ENCODE measurements around the gene FAM240A.

Gene FAM240A

GRCh38 chr3:46628901-46629369 is 16.6 kb downstream of the FAM240A start:
- no peak for DNase-seq

DNA sequence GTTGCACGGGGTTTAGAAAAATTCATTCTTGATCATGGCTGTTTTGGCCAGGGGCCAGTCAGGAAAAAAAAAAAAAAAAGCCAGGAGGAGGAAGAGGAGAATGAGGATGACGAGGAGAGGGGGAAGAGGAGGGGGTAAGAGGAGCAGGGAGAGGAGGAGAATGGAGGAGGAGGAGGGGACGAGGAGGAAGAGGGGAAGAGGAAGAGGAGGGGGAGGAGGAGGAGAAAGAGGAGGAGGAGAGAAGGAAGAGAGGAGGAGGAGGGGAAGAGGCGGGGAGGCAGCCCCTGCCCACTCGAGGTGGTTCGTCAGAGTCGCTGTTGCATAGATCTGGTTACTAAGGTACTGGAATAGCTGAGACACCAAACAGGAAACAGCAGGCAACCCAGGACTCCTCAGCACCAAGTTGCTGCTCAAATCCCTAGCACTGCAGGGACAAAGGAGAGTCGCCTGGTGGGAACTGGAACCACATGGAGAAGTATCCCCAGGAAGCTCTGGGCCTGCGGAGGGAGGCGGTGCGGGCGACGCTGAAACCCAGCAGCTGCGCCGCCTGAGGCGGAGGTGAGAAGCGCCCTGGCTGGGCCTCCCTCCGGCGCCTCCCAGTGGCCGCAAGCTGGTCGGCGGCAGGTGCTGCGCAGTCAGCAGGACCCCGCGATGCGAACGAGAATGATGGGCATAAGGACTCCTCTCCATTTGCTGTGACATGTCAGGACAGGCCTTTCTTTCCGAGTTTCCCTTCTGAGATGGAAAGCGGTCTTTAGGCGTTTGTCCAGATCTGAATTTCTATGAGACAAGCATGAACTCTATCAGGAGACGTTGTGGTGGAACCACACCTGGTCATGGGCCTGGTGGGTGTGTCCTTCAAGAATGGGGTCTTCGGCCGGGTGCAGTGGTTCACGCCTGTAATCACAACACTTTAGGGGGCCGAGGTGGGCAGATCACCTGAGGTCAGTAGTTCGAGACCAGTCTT is 17.5 kb downstream of the FAM240A start:
- no peak for DNase-seq

- no peak for DNase-seq
Measured at GRCh38 chr3:46632792-46633191, 20.5 kb downstream of the FAM240A start.

GRCh38 chr3:46634856-46635255 is 22.5 kb downstream of the FAM240A start:
- no peak for DNase-seq

- DNase-seq = no peak
Measured at GRCh38 chr3:46639221-46639620, 26.9 kb downstream of the FAM240A start.

- no peak for DNase-seq
Measured at GRCh38 chr3:46640927-46641326, 28.6 kb downstream of the FAM240A start.

GRCh38 chr3:46642971-46643370 is 30.6 kb downstream of the FAM240A start:
- no peak for DNase-seq

DNA sequence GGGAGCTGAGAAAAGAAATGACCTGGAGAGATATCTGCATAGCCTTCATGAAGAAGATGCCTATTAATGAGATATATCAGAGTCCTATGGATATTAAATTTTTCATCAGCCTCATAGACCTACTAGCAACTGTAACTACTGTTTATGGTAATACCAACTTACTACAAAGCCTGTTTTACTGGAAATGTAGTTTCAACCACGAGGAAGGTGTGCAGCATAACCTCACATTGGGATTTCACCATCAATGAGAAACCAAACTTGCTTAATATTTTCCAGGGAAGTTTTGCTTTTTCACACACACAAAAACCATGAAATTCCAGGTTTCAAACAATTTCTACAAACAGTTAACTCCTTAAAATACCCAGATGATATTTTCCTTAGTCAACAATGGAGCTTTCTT is 31.4 kb downstream of the FAM240A start:
- no peak for DNase-seq

DNA sequence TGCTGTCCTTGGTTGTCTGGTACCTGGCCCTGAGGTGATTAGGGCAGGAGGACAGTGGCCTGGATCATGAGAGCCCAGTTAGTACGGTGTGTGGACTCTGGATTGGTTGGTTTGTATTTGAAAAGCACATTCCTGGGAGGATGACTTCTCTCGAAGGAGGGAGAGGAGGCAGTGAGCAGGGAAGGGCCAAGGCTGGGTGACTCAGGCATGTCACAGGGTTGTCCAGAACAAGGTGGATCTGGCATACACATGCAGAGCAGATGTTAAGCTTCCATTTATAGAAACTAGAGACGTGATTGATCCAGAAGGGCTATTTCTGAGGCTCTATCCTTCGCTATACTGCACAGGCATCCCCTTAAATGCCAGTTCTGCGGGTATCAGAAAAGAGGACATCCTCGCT is 34.4 kb downstream of the FAM240A start:
- DNase-seq = no peak

GRCh38 chr3:46648096-46648495 is 35.8 kb downstream of the FAM240A start:
- no peak for DNase-seq

DNA sequence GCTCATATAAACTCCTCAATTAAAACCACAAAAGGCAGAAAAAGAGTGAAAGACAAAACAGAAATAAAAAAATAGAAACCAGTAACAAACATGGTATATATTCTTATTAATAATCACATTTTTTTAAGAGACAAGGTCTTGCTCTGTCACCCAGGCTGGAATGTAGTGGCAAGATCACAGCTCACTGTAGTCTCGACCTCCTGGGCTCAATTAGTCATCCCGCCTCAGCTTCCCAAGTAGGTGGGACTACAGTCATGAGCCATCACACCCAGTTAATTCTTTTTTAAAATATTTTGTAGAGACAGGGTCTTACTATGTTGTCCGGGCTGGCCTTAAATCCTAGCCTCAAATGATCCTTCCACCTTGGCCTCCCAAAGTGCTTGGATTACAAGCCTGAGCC is 37.1 kb downstream of the FAM240A start:
- DNase-seq = no peak

DNA sequence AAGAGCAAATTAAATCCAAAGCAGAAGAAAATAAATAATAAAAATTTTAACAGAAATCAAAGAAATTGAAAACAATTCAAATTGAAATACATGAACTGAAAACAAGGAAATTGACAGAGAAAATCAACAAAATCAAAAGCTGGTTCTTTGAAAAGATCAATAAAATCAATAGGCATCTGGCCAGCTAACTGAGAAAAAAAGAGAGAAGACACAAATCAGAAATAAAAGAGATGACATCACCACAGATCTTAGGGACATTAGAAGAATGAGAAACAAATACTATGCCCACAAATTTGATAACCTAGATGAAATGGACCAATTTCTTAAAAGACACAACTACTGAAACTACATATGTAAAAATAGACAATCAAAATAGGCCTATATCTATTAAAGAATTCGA is 38.8 kb downstream of the FAM240A start:
- DNase-seq = no peak

- no peak for DNase-seq
Measured at GRCh38 chr3:46655271-46655670, 42.9 kb downstream of the FAM240A start.

DNA sequence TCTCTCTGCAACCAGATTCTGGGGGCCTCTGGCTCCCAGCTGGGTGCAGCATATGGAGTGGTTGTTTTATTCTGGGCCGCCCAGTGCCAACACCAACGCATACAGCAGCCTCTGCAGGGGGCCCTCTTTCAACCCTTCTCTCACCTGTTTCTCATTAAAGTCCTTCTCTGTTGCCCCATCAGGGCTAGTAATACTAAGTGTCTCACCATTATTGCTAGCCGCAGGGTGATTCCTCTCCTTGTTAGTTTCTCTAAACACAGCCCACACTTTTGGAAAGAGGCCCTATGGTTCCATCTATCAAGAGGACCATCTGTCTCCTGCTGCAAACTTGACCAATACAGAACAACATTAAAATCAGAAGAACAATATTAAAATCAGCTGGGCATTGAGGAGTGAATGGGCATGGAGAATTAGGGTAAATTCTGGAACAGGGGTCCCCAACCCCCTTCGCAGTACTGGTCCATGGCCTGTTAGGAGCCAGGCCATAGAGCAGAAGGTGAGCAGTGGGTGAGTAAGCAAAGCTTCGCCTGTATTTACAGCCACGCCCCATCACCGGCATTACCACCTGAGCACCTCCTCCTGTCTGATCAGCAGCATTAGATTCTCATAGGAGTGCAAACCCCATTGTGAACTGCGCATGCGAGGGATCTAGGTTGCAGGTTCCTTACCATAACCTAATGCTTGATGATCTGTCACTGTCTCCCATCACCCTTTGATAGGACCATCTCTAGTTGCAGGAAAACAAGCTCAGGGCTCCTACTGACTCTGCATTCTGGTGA is 44.6 kb downstream of the FAM240A start:
- peak; percentile 93 for DNase-seq

DNA sequence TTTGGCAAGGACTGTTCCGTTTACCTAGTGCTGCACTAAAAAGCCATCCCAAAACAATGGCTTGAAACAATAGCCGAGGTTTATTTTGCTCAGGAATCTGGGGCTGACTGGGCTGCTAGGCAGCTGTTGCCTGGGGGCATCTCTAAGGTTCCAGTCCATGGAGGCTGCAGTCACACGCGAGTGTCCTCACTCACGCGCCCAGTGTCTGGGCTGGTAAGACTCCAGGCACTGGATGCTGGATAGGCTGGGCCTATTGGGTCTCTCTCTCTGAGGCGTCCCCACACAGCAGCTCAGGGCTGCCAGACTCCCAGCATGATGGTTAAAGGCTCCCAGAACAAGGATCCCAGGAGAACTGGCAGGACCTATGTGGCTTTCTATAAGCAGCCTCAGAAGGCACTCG is 47.0 kb downstream of the FAM240A start:
- DNase-seq = peak; percentile 70

GRCh38 chr3:46660003-46660402 is 47.7 kb downstream of the FAM240A start:
- no peak for DNase-seq

DNA sequence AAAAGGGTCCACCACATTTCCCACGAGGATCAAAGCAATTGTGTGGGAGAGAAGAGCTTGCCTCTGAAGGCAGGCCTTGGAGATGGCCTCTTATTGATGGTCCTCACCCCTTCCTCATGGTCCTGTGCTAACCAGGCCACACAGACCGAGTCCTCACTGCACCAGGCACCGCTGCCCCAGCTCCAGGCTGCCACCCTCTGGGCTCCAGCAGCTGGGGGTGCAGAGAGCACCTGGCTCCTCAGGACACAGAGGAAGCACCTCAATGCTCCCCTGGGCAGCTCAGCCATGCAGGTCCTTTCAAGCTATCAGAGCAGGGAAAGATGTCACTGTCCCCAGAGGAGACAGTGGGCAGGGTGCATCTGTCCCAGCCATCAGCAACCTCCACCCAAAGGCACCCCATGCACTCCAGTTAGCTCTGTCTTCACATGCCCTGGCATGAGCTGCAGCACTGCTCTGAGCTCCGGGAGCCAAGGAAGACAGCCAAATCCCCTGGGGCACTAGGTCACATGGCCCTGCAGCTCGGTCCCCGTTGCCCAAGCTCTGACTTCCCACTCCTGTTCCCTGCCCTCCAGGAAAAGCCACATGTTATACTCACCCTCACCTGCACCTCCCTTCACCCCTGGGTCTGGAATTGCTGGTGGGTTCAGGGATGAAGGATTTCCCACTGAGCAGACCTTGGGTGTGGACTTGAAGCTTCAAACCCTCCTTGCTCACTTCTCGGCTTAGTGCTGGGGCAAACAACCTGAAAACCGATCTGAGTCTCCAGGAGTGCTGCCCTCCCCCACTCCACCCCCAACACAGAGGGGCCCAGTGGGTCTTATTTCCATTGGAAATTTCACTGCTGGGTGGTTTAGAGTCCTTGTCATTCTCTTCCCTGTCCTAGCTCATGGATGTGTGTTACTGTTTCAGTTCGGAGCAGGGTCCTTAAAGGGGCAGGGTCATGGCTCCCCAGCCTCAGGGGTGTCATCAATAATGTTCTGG is 48.5 kb downstream of the FAM240A start:
- DNase-seq = peak; percentile 39

- DNase-seq = peak; percentile 47
Measured at GRCh38 chr3:46661776-46662766, 49.7 kb downstream of the FAM240A start.

- DNase-seq = peak; percentile 58
Measured at GRCh38 chr3:46662771-46663551, 50.6 kb downstream of the FAM240A start.

DNA sequence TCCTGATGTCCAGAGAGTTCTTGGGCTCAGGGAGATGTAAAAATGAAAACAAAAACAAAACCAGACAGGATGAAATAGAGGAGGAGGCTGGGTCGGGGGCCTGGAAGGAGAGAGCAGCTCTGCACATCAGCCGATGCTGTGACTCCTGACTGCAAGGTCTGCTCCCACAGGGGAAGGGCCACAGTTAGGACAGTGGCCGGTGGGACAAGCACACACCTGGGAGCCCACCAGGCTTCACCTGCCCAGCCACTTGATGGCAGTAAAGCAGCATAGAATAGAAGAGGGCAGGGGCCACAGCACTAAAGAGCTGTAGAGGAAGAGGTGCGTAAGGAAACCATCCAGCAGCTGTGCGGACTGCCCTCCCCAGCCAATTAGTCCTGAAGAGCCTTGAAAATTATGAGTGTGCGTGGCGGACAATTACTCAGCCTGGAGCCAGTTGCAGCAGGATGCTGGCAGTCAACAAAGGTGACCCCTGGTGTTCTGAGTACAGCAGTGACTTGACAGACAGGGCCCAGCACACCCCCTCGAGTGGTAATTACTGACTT is 51.3 kb downstream of the FAM240A start:
- DNase-seq = peak; percentile 96

All from NCI-H146 (cell line).